Peyer's patch (tissue), 4 donors: ENCODE measurements around the gene GNAO1.

Source experiments
- CTCF ChIP-seq, 6 experiments: fragments of 450-650 bp in 4 of 6; fragments of 200-600 bp in 2 of 6; sonication (generic) in 1 of 6; IDR thresholded peaks; one replicate each; pipeline ENCODE4 v1.5.1; 2017 to 2019; ENCODE audit warnings: antibody characterized with exemption in 6 of 6, mild to moderate bottlenecking in 3 of 6, moderate library complexity in 1 of 6
- POLR2A ChIP-seq, 2 donors: fragments of 450-650 bp; IDR thresholded peaks; one replicate each; pipeline ENCODE4 v1.5.1; 2017; ENCODE audit warnings: antibody characterized with exemption in 2 of 2, mild to moderate bottlenecking in 2 of 2, moderate library complexity in 2 of 2

- TF ChIP-seq CTCF (IDR thresholded peaks at IDR 0.05): no peak
- no peak for TF ChIP-seq POLR2A (IDR thresholded peaks at IDR 0.05)
Observed at GRCh38 chr16:56289416-56289815, 98.1 kb downstream of the GNAO1 start.
